SK-N-MC (cell line): Measurements from ENCODE around the gene C14orf93.
"Not testable (repeated sequence)": the region's sequence is repeated elsewhere in the genome, so short reads cannot be mapped to it uniquely, and the experiment has no call there.

Source experiments
- DNase-seq: peaks from one replicate; pipeline ENCODE4 v3.0.0-alpha.2; 2011; ENCODE audit warnings: low read depth, low spot score
- H3K27ac ChIP-seq: fragments of 200-600 bp; sonication (generic); 2 replicates; pipeline ENCODE4 v1.5.1; 2016; ENCODE audit warnings: mixed run types
- H3K36me3 ChIP-seq: fragments of 200-600 bp; sonication (generic); 2 replicates; pipeline ENCODE4 v1.6.1; 2017; ENCODE audit warnings: antibody characterized with exemption, low read length, mixed read lengths; ENCODE audit not compliant: insufficient read depth
- H3K4me3 ChIP-seq: fragments of 200-600 bp; sonication (generic); 2 replicates; pipeline ENCODE4 v1.5.1; 2016
- H3K9ac ChIP-seq: fragments of 200-600 bp; sonication (generic); 2 replicates; pipeline ENCODE4 v1.8.0; 2017; ENCODE audit warnings: mixed run types, mixed read lengths; ENCODE audit not compliant: insufficient read length
- H3K9me3 ChIP-seq: fragments of 200-600 bp; sonication (generic); 2 replicates; pipeline ENCODE4 v1.6.1; 2017; ENCODE audit warnings: low read depth, mild to moderate bottlenecking, antibody characterized with exemption, low read length, moderate library complexity, mixed read lengths
- EZH2 ChIP-seq: fragments of 200-600 bp; sonication (generic); IDR thresholded peaks from one replicate; pipeline ENCODE4 v1.6.1; 2017; ENCODE audit warnings: antibody characterized with exemption
- FOXP2 ChIP-seq: optimal IDR thresholded peaks from 2 replicates; pipeline ENCODE3; 2011; ENCODE audit warnings: mild to moderate bottlenecking, moderate library complexity; ENCODE audit not compliant: insufficient read depth; ENCODE audit errors: extremely low read length, control extremely low read depth
- POLR2AphosphoS5 ChIP-seq: IDR thresholded peaks from 2 replicates; pipeline ENCODE4 v1.6.1; 2012; ENCODE audit warnings: mild to moderate bottlenecking, low read depth, low read length, borderline replicate concordance

Gene C14orf93

DNA sequence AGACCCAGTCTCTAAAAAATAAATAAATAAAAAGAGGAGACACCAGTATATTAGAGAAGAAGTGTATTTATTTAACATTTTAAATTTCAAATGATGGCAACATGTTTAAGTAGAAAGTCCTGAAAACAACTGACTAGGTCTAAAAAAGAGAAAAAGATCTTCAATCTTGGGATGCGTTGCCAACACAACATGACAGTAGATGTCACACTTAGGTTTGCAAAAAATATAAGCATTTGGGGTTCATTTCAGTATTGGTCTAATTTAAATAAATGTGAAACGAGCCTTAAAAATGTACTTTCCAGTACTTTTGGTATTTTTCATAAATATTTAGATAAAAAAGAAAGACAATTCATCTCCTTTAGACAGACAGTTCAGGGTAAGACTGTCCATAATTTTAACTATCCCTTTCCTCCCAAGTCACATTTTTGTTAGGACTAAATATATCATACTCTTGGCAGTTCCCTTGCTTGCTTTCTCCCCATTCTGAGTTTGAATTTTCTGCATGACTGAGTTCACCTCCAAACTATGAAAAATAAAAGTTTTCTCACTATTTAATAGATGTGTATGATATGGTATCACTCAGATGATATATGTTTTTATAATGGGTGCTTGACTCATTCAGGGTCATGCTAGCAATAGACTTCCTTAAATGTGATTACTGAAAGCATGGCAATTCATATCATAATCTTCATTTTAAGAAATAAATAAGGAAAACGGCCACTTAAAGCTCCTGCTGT is 4.3 kb downstream of the C14orf93 start:
- no peak overlapping the region for H3K9ac ChIP-seq
- no peaks in the 10 kb centered on the region for H3K9me3 ChIP-seq
- H3K27ac ChIP-seq, result peak overlapping the region; percentile 9; the same call in 1 of the 2 replicates
- H3K36me3 ChIP-seq, result no peaks in the 10 kb centered on the region
- H3K4me3 ChIP-seq, result no peak overlapping the region
- DNase-seq, result no peak
- no peak for TF ChIP-seq EZH2
- no peak for TF ChIP-seq POLR2AphosphoS5
- TF ChIP-seq FOXP2, result no peak

DNA sequence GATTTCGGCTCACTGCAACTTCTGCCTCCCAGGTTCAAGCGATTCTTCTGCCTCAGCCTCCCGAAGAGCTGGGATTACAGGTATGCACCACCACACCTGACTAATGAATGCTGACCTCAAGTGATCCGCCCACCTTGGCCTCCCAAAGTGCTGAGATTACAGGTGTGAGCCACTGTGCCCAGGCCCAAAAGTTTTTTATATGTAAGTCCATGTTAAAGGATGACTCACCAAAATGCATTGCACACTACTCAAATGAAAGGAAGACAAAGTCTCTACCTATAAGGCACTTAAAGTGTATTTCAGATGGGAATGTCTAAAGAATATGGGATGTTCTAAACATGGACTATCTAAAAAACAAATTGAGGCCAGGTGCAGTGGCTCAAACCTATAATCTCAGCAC is 5.7 kb downstream of the C14orf93 start:
- H3K9ac ChIP-seq, H3K27ac ChIP-seq, H3K36me3 ChIP-seq, H3K9me3 ChIP-seq, DNase-seq, H3K4me3 ChIP-seq: not testable (repeated sequence)

DNA sequence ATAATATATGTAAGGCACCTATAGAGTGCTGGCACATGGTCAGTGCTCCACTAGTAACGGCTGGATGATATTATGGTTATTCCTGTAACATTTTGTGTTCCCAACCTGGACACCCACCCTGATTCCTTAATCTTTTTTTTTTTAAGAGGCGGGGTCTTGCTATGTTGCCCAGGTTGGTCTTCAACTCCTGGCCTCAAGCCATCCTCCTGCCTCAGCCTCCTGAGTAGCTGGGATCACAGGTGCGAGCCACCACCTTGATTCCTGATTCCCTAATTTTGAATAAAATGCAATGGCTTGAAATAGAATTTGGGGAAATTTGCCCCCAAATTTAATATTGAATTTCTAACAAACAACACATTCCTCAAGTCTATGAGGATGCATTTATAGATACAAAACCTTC is 7.4 kb downstream of the C14orf93 start:
- TF ChIP-seq EZH2, result no peak
- TF ChIP-seq FOXP2, result no peak
- TF ChIP-seq POLR2AphosphoS5, result no peak
- H3K4me3 ChIP-seq, result no peak overlapping the region

DNA sequence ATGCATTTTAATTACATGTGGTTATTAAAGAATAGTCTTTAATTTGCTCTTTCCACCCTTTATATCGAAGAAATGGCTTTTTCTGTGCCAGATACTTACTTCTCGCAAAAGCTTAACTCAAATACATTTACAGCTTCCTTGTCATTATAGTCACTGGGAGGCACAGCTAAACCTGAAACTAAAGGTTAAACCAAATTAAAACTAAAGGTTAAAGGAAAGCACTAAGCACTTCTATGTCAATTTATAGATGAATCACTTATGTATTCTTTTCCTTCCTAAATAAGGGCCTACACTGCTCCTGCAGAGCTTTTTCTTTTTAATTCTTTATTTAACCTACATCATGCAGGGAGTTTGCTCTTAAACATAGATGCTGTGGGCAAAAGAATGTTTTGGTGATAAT is 9.1 kb downstream of the C14orf93 start:
- no peaks in the 10 kb centered on the region for H3K9me3 ChIP-seq
- no peak for DNase-seq
- H3K4me3 ChIP-seq, result no peak overlapping the region
- no peak overlapping the region for H3K9ac ChIP-seq
- H3K27ac ChIP-seq, result peak overlapping the region; percentile 50; the same call in 1 of the 2 replicates
- no peak for TF ChIP-seq EZH2
- TF ChIP-seq POLR2AphosphoS5, result no peak
- TF ChIP-seq FOXP2, result no peak
- no peaks in the 10 kb centered on the region for H3K36me3 ChIP-seq

More for the DNA sequence above, 7.4 kb downstream of the C14orf93 start:
- Histone ChIP-seq H3K9ac (no peak overlapping the region), H3K36me3 (no peaks in the 10 kb centered on the region), H3K27ac (no peak overlapping the region), H3K9me3 (no peaks in the 10 kb centered on the region)
- no peak for DNase-seq

DNA sequence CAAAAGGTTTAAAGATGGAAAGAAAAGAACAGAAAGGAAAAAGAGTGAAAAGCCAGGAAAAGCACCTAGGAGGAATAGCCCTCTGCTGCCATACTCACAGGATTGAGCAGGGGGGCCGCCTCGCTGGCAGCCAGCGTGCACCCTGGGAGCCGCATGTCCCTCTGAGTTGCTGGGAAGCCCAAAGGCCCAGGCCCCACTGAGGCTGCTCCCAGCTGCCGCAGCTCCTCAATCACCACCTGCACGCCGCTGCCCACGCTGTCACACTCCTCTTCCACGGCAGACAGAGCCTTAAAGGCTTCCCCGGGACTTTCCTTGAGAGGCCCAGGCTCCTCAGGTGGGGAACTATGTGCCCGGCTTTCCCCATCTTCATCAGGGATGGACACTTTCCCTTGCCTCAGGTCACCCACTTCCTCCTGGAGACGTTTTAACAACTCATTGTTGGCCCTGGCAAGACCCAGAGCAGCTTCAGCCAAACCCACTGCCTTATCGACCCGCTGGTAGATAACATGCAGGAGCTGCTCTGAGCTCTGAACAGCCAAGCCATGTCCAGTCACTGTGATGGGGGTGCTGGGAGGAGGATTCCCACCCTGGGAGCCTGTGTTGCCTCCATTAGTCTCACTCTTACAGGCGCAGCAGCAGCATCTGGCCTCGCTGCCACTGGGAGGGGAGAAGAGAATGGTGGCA is 11.5 kb downstream of the C14orf93 start:
- Histone ChIP-seq H3K27ac (no peak overlapping the region), H3K36me3 (no peaks in the 10 kb centered on the region), H3K9me3 (no peaks in the 10 kb centered on the region), H3K4me3 (no peak overlapping the region), H3K9ac (no peak overlapping the region)
- TF ChIP-seq EZH2 (no peak), POLR2AphosphoS5 (no peak), FOXP2 (no peak)
- no peak for DNase-seq

DNA sequence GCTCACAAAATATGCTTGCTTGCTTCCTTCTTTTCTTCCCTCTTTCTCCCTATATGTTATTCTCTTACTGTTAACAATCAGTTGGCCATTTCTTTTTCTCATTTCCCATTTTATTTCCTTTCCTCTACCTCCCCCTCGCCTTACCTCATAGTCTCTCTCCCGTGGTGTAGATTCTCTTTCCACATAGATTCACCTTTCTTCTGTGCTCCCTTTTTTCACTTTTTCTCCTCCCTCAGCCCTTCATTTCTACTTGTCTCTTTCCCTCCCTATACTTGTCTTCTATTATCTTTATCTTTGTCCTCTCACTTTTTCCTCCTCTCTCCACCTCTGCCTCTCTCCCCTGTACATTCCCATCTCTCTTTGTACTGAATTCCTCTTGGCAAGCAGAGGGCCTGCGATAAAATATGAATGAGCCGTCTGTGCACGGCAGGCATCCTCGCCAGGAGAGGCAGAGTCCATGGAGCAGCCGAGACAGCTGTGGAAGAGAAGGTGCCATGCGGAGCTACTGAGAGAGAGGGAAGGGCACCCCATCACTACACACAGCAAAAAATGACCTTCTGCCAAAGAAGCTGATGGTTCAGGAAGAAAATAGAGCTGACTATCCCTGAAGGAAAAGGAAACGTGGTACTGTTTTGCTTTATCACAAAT is 12.1 kb downstream of the C14orf93 start:
- DNase-seq, result no peak
- TF ChIP-seq POLR2AphosphoS5, result no peak
- TF ChIP-seq FOXP2, result no peak
- no peak for TF ChIP-seq EZH2
- Histone ChIP-seq H3K27ac (peak overlapping the region; percentile 38; the same call in 1 of the 2 replicates), H3K9me3 (no peaks in the 10 kb centered on the region), H3K4me3 (no peak overlapping the region), H3K36me3 (no peaks in the 10 kb centered on the region), H3K9ac (peak overlapping the region; percentile 32)

DNA sequence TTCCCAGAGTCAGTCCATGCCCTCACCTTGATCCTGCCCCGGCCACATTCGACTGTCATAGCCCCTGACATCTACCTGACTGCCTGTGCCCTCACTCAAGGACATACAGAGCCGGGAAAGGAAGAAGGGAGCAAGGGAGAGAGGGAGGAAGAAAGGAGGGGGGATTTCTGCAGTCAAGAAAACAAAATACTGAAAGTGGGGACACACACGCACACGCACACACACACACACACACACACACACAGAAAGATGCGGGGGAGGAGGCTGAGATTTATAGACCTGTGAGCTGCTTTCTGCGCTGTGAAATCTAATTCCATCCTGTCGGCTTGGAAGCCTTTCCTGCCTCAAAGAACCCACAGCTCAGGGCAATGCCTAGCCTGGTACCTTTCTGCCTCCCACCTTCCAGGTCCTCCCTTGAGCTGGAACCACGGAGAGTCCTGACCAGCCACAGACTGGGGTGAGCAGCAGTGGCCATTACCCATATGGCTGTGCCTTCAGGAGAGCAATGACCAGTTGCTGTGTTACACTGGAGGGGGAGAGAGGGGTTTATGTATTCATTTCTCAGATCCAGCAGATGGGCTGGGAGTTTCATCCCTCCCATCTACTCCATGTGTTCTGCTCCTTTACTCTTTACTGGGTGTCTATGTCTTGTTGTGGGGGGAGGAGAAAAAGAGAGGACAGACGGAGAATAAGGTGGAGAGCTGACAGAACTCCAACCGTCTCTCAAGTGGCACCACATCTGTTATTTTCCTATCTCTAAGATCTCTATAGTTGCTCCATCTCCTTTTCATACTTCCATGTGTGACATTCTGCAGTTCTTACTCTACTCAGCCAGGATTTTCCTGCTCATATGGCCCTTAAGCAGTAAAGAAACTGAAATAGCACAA is 12.9 kb downstream of the C14orf93 start:
- Histone ChIP-seq H3K27ac (peak overlapping the region; percentile 38; the same call in 1 of the 2 replicates), H3K9me3 (no peaks in the 10 kb centered on the region), H3K4me3 (0 out of 2 replicates have a peak overlapping the region, but pooled peaks have one; percentile 5), H3K9ac (peak overlapping the region; percentile 9), H3K36me3 (no peaks in the 10 kb centered on the region)
- TF ChIP-seq POLR2AphosphoS5, result no peak
- TF ChIP-seq EZH2, result no peak
- TF ChIP-seq FOXP2, result no peak
- DNase-seq, result no peak

DNA sequence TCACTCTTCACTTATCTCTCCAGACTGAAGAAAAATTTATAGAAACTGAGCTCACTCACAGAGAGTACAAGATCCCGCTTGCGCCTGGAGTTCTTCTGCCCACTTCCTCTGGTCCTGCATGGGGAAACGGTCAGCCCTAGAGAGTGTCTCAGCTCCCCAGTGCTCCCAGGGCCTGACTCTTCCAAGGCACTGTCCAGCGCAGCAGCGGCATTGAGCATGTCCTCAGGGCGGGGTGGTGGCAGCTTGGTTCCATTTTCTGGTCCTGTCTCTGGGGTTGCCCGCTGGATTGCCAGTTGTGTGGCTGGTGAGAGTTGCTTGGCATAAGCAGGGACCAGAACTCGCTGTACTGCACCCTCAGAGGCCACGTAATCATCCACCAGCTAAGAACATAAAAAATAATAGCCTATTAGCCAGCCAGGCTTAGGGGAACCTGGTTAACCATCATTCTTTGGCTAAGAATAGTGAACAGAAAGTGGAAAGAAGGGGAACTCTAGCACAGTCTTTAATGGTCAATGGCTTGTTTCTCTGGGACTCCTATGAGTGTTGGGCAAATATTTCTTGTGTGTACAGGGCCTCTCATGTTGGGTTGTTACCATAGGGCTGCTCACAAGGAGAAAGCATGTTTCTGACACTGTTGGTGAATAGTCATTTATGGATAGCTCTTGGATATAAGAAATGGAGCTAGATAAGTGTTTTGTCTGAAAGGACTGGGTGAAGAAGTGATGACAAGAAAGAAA is 13.9 kb downstream of the C14orf93 start:
- Histone ChIP-seq H3K9me3 (no peaks in the 10 kb centered on the region), H3K27ac (no peak overlapping the region), H3K36me3 (no peaks in the 10 kb centered on the region), H3K4me3 (no peak overlapping the region), H3K9ac (no peak overlapping the region)
- TF ChIP-seq POLR2AphosphoS5 (no peak), FOXP2 (no peak), EZH2 (no peak)
- no peak for DNase-seq
